ENCODE measurements around the gene POLN. TPM values are rescaled to one million over a fixed set of nuclear protein-coding genes. Genes with fewer than 3 reads are reported as not detected.

POLN gene
- 1.2 and 1.5 TPM in 2 replicates for total RNA-seq

DNA sequence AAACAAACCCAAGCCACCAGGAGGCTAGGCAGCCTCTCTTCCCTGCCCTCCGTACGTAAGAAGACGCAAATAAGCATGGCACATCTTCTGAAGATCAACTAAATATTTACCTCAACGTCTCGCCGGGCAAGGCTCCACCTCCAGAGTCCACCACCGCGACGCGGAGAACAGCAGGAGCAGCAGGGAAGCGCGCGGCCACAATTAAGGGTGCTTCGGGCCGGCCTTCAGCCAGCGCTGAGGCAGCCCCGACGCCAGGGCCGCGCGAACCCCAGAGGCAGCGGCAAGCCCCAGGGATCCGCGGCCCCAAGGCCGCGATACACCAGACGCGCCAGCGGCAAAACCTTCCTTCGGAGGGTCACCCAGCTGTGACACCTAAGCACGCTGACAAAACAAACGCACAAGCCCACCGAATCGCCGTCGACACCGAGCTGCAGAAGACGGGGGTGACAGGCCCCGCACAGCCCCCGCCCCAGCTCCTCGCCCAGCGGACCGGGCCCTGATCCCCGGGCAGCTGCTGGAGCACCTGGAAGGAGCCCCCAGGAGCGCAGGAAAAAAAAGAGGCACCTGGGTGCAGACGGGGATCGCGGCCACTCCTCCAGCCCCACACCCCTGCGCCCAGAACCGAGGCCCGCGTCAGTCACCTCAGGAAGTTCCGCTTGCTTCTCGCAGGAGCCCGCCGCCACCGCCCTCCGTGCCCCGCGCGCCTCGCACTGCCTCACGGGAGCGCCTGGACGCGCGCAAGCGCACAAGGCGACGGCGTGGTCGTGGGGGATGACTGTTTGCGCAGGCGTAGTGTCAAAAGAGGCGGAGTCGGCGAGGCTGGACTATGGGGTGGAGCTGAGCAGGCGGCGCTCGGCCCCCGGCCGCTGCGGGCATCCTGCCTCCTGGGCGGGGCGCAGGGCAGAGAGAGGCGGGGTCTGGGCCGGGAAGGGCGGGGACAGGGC is at the start of gene POLN, which contains the start of gene HAUS3:
TSS of gene POLN (minus strand) at position 712 of the 944 bp plus-strand sequence. CDS start 12,890 bp downstream, outside the sequence.
TSS of gene HAUS3 (minus strand) at position 712 of the 944 bp plus-strand sequence. CDS start 1,175 bp downstream, outside the sequence.

DNA sequence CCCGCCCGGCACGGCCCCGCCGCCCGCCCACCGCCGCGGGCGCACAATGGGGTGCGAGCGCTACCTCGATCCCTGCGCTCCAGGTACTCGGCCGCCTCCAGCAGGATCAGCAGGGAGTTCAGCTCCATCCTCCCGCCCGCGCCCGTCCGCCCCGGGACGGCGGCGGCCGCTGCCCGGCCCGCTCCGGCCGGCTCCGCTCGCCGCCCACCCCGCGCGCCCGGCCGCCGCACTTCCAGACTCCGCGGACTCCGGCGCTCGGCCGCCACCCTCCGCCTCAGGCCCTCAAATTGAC is 19.9 kb upstream of the POLN start, which contains the start of gene MXD4:
TSS of gene MXD4 (minus strand) at position 257 of the 292 bp plus-strand sequence. CDS start at position 128, 129 bp downstream.

DNA sequence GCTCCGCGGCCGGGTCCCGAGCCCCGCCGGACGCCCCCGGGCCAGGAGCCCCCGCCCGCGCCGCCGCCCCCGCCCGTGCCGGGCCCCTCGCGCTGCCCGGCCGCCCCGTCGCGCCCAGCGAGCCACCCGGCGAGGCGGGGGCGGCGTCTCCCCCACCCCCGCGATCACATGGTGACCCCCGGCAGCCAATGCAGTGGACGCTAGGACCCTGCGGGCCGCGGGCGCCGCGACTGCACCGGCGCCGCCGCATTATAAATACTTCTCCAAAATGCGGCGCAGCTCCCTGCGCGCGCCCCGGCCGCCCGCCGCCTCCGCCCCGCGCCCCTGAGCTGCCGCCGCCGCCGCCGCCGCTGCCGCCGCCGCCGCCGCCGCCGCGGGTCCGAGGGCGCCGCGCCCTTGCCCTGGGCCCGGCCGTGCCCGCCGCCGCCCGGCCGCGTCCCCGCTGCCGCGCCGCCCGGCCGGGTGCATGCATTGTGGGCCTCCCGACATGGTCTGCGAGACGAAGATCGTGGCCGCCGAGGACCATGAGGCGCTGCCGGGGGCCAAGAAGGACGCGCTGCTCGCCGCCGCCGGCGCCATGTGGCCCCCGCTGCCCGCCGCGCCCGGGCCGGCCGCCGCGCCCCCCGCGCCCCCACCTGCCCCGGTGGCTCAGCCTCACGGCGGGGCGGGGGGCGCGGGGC is 182.7 kb downstream of the POLN start, which contains the start of gene NAT8L:
TSS of gene NAT8L (plus strand) at position 282 of the 680 bp plus-strand sequence. CDS start at position 467, 185 bp downstream.

Other genes with a start within 250 kb of the POLN start
- 18.4 and 19.5 TPM in 2 replicates for gene NELFA, start 233.1 kb downstream of the POLN start, total RNA-seq
- not detected in 2 replicates for gene NAT8L, start 182.8 kb downstream of the POLN start, total RNA-seq
- 10.8 and 15.5 TPM in 2 replicates for gene HAUS3, start within 50 bp of the POLN start, total RNA-seq
- gene MXD4, start 20.0 kb upstream of the POLN start, total RNA-seq, result 58.5 and 64.4 TPM in 2 replicates
- gene ZFYVE28, start 176.5 kb upstream of the POLN start, total RNA-seq, result 5.3 and 8.6 TPM in 2 replicates
- not detected in 2 replicates for gene CFAP99, start 176.8 kb upstream of the POLN start, total RNA-seq
- gene RNF4, start 227.0 kb upstream of the POLN start, total RNA-seq, result 40.0 and 51.1 TPM in 2 replicates